Type B pancreatic cell (in vitro differentiated cells): ENCODE results near the gene DLX5. TPM values are rescaled to one million over a fixed set of nuclear protein-coding genes. Genes with fewer than 3 reads are reported as not detected.
A peak's percentile ranks its signal among the peaks of the same experiment; 100 is the strongest.

Source experiments
- DNase-seq: peaks from one replicate; pipeline ENCODE4 v3.0.0; 2021; ENCODE audit warnings: mixed read lengths; ENCODE audit not compliant: unreplicated experiment; ENCODE audit errors: extremely low spot score
- H3K27ac Mint-ChIP-seq: 2 replicates; pipeline ENCODE4 v1.8.0; 2021; ENCODE audit warnings: mild to moderate bottlenecking, mixed read lengths
- H3K27me3 Mint-ChIP-seq: 2 replicates; pipeline ENCODE4 v1.8.0; 2021; ENCODE audit warnings: mixed read lengths
- H3K36me3 Mint-ChIP-seq: 2 replicates; pipeline ENCODE4 v1.8.0; 2021; ENCODE audit warnings: mixed read lengths
- H3K4me1 Mint-ChIP-seq: one replicate; pipeline ENCODE4 v1.8.0; 2021; ENCODE audit warnings: mixed read lengths; ENCODE audit not compliant: unreplicated experiment
- H3K4me3 Mint-ChIP-seq: 2 replicates; pipeline ENCODE4 v1.8.0; 2021; ENCODE audit warnings: mild to moderate bottlenecking, mixed read lengths
- H3K9me3 Mint-ChIP-seq: 2 replicates; pipeline ENCODE4 v1.8.0; 2021; ENCODE audit warnings: mixed read lengths
- total RNA-seq: library from RNA; stranded (reverse); gene quantifications from 2 replicates; pipeline ENCODE4 v1.2.1, GENCODE V29; 2021; ENCODE audit warnings: low replicate concordance
- TF ChIP-seq, protein P1 (sequence below): fragments of 200-600 bp; sonication (generic); conservative IDR thresholded peaks from 2 replicates; pipeline ENCODE4 v1.5.0; 2021; ENCODE audit warnings: antibody characterized with exemption, mild to moderate bottlenecking

DLX5 gene
- total RNA-seq, 1 donor from 2014 or later = 37.9 TPM

GRCh38 chr7:97019710-97020225 is 4.9 kb downstream of the DLX5 start:
- Mint-ChIP-seq H3K4me1 (peaks cover 52% of the 10 kb centered on the region), H3K9me3 (no peaks in the 10 kb centered on the region), H3K27me3 (peaks cover 95% of the 10 kb centered on the region), H3K36me3 (peaks cover 34% of the 10 kb centered on the region), H3K4me3 (peak overlapping the region; percentile 81), H3K27ac (peak overlapping the region; percentile 70)
- TF ChIP-seq, protein P1, sequence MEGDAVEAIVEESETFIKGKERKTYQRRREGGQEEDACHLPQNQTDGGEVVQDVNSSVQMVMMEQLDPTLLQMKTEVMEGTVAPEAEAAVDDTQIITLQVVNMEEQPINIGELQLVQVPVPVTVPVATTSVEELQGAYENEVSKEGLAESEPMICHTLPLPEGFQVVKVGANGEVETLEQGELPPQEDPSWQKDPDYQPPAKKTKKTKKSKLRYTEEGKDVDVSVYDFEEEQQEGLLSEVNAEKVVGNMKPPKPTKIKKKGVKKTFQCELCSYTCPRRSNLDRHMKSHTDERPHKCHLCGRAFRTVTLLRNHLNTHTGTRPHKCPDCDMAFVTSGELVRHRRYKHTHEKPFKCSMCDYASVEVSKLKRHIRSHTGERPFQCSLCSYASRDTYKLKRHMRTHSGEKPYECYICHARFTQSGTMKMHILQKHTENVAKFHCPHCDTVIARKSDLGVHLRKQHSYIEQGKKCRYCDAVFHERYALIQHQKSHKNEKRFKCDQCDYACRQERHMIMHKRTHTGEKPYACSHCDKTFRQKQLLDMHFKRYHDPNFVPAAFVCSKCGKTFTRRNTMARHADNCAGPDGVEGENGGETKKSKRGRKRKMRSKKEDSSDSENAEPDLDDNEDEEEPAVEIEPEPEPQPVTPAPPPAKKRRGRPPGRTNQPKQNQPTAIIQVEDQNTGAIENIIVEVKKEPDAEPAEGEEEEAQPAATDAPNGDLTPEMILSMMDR = no peak
- no peak for DNase-seq

- TF ChIP-seq, protein P1 = no peak
- peak overlapping the region; percentile 32 for H3K27ac Mint-ChIP-seq
- no peak for DNase-seq
- H3K4me3 Mint-ChIP-seq = peak overlapping the region; percentile 81
- H3K4me1 Mint-ChIP-seq = peaks cover 58% of the 10 kb centered on the region
- peaks cover 34% of the 10 kb centered on the region for H3K36me3 Mint-ChIP-seq
- peaks cover 95% of the 10 kb centered on the region for H3K27me3 Mint-ChIP-seq
- no peaks in the 10 kb centered on the region for H3K9me3 Mint-ChIP-seq
These were observed 5.7 kb downstream of the DLX5 start for GRCh38 chr7:97018791-97019531.

DNA sequence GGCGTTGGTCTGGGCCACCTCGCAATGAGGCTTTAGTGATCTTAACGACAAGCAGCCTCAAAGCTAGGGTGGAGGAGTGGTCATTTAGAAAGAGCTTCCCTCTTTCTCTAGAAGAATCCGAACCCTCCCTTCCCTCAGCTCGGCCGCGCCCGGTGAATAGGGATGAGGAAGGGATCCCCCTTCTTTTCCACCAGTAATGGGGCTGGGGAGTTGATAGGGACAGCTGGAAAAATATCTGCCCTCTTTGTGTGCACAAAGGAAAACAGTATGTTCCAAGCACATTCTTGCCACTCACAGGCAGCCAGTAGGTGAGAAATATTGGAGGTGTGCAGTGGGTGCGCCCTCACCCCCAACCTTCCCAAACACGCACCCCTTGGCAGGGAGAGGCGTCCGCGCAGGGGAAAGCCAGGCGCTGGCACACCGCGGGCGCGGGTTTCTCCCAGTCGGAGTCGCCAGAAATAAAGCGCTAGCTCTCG is 6.5 kb downstream of the DLX5 start:
- H3K27me3 Mint-ChIP-seq = peaks cover 95% of the 10 kb centered on the region
- peak overlapping the region; percentile 83 for H3K27ac Mint-ChIP-seq
- peak overlapping the region; percentile 89 for H3K4me3 Mint-ChIP-seq
- peaks cover 34% of the 10 kb centered on the region for H3K36me3 Mint-ChIP-seq
- H3K9me3 Mint-ChIP-seq = no peaks in the 10 kb centered on the region
- TF ChIP-seq, protein P1 = no peak
- H3K4me1 Mint-ChIP-seq = peaks cover 58% of the 10 kb centered on the region
- DNase-seq = no peak

DNA sequence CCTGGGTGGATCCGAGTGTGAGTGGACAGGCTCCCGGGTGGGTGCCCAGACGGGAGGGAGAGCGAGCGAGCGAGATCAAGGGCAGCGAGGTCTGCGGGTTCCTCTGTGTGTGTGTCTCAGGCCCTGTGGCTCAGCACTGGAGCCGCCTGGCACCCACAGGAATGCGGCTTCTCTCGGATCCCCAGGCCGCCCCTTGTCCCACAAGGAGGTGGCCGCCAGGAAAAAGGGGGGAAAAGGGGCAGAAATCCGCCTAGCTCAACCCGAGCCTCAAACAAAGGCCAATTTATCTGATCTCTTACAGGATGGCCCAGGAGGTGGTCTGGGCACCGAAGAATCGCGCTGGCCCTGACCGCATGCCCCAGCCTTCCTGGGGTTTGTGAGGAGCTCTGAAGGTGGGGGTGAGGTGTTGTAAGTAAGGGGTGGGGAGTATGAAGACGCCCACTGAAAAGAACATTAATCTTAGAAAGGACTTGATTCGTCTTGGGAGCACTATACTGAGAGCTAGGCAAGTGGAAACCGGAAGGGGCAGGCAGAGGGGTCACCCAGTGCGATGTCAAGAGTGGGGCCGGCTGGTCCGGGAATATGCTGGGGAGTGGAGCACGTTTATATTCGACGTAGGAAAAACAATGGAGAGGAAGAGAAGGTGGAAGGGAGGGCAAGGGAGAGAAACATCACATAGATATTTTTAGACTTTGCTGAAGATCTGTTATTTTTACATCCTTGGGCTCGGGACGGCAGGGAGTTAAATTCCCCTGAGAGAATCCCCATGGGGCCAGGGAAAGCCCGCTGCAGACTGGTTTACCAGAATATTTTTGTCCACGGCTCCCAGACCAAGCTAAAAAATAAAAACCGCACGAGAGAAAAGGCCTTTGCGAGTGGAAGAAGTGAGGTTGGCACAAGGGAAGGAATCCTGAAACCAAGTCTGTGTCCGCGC is 7.2 kb downstream of the DLX5 start:
- peaks cover 62% of the 10 kb centered on the region for H3K4me1 Mint-ChIP-seq
- H3K4me3 Mint-ChIP-seq = peak overlapping the region; percentile 89
- no peak for DNase-seq
- H3K27ac Mint-ChIP-seq = peak overlapping the region; percentile 83
- H3K9me3 Mint-ChIP-seq = no peaks in the 10 kb centered on the region
- peaks cover 95% of the 10 kb centered on the region for H3K27me3 Mint-ChIP-seq
- TF ChIP-seq, protein P1 = no peak
- peaks cover 28% of the 10 kb centered on the region for H3K36me3 Mint-ChIP-seq

GRCh38 chr7:97016381-97017191 is 8.0 kb downstream of the DLX5 start:
- no peaks in the 10 kb centered on the region for H3K9me3 Mint-ChIP-seq
- DNase-seq = no peak
- peaks cover 95% of the 10 kb centered on the region for H3K27me3 Mint-ChIP-seq
- H3K27ac Mint-ChIP-seq = peak overlapping the region; percentile 83
- H3K4me1 Mint-ChIP-seq = peaks cover 59% of the 10 kb centered on the region
- peaks cover 21% of the 10 kb centered on the region for H3K36me3 Mint-ChIP-seq
- TF ChIP-seq, protein P1 = peak; percentile 27
- peak overlapping the region; percentile 89 for H3K4me3 Mint-ChIP-seq
